GF-D8 (cell line): ENCODE measurements around the gene FECH.
"Not testable (repeated sequence)": the region's sequence is repeated elsewhere in the genome, so short reads cannot be mapped to it uniquely, and the experiment has no call there.

ENCODE experiments used
- DNase-seq: peaks from one replicate; lab custom pipeline; 2025; lab: John Stamatoyannopoulos, UW

The FECH gene

DNA sequence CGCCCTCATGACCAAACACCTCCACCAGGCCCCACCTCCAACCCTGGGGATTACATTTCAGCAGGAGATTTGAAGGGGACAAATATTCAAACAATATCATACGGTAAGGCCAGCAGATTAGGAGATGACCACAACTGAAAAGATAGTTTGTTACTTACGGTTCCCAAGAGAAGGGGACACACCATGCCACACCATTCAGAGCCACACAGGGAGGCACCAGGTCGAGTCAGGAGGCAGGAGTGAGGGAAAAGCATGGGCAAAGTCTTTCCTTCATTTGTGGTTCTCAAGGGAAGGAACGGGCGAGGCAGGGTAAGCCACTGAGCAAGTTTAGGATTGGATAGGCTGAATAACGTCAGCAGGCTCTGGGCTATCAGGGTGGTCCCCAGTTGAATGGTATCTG, 57.4 kb downstream of the FECH start:
- no peak for DNase-seq

DNA sequence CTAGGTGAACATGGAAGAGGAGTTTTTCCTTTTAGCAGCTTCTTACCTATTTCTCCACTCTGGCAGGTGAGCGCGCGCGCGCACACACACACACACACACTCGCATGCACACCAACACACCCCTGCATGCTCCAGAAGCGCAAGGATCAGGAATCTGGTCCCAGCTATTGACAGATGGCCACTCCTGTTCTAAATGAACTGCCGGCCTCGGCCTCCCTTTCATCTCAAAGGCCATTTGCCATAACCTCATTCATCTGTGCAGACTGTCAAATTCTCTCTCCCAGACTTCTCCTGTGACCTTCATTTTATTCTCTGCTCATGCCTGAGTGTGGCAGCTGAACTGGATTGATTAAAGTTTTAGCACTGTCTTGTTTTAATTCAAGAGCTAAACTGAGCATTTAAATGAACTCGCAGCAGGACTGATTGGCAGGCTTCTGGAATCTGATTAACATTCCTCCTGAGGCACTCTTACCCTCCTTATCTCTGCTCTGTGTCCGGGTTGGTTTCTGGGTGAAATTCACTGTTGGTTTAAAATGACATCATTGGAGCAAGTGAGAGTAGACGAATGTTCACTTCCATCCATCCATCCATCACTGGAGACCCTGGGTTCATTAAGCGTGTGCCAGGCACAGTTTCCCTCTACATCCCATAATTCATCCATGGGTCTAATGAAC, 58.8 kb downstream of the FECH start:
- DNase-seq = no peak

- no peak for DNase-seq
Measured at GRCh38 chr18:57523171-57523956, 63.1 kb downstream of the FECH start.

GRCh38 chr18:57522348-57522747, 64.2 kb downstream of the FECH start:
- not testable (repeated sequence) for DNase-seq

- no peak for DNase-seq
Measured at GRCh38 chr18:57519668-57520424, 66.7 kb downstream of the FECH start.

DNA sequence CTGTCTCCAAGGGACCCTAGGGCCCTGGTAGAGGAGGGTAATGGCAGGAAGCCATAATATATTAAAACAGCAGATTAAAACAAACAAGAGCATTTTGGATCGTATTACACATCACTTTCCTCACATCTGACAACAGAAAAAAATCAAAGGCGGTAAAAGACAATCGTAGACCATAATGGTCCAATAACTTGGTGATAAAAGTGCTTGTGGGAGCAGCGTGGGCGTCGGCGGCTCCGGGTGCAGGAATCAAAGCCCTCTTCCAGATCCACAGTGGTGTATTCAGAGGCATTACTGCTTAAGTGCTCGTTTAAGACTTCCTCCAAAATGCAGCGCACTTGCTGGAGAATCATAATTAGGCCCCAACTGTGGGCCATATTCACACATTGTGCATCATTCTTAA, 68.0 kb downstream of the FECH start:
- no peak for DNase-seq

DNA sequence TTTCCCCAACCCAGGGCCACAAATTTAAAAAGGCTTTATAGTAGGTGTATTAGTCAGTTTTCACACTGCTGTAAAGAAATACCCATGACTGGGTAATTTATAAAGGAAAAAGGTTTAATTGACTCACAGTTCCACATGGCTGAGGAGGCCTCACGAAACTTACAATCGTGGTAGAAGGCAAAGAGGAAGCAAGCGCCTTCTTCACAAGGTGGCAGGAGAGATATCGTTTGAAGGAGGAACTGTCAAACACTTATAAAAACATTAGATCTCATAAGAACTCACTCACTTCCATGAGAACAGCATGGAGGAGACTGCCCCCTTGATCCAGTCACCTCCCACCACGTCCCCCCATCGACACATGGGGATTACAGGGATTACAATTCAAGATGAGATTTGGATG, 70.4 kb downstream of the FECH start:
- peak; percentile 25 for DNase-seq

DNA sequence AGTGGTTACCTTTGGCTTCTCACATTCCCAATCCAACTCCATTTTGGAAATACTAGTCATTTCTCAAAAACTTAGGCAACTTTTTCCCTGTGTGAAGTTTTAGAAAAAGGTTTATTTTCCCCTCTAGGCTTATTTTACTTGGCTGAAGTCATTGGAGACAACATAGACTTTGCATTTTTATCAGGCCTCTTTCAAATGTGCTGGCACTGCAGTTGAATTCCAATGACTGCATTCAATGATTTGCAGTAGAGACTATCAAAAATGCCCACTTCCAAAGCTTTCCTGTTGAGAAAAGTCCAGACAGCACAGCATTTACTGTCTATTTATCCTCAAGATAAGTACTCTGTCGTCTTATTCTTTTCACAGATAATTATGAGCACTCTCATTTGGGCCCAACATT, 81.3 kb downstream of the FECH start:
- DNase-seq = no peak

DNA sequence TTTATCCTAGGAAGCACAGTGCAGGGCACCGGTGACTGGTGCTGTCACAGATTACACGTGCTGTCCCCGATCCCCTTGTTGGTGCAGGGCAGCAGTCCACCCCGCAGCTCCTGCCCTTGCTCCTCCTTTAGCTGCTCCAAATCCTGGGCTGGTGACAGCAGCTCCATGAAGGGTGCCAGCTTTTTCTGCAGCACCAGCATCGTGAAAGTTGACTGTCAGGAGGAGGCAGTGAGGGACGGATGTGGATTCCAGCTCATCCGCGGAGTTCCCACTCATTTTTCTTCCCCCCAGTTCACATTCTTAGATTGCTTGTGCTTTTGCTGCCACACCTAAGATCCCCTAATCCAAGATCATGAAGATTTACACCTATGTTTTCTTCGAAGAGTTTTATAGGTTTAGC, 83.9 kb downstream of the FECH start:
- DNase-seq = no peak

- no peak for DNase-seq
Measured at GRCh38 chr18:57498682-57499256, 87.7 kb downstream of the FECH start.
